HTR-8/SVneo (cell line): ENCODE data around the gene PAIP2.

Source experiments
- DNase-seq: peaks from one replicate; pipeline ENCODE4 v3.0.0; 2011; ENCODE audit warnings: low spot score, mixed read lengths; ENCODE audit not compliant: insufficient read length
- FAIRE-seq: peaks from 2 replicates; lab custom pipeline; 2011; peaks lifted over from hg19 to GRCh38; lab: Jason Lieb, UNC

The PAIP2 gene

GRCh38 chr5:139390639-139391569 is 49.2 kb downstream of the PAIP2 start:
- DNase-seq: no peak
- FAIRE-seq: no peak

DNA sequence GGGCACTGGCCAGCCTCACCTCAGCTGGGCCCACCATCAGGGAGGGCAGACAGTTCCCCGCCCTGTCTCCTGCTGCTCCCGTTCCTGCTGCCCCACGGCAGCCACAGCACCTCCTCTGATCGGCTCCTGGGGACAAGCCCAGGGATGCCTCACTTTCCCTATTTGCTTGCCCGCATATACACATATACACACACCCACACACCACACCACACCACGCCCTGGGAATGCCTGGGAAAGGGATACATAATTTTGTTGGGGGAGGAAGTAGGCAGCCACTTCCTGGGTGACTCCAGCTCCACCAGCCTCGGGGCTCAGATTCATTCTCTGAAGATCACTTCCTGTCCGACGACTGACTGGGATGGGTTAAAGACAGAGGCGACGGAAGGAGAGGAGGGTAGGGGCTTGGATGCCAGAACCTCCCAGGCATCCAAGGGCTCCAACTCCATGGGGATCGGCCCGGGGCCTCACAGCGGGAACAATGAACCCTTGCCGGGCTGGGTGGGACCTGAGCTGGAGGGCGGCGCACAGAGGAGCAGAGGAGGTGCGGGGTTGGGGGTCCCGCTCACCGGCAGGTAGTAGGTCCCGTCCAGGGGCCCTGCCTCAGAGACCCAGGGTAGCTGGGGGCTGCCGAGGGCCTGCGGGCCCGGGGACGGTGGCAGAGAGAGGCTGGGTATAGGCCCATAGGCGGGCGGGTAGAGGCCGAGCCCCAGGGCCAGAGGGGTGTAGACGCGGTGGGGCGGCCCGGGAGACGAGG is 50.1 kb downstream of the PAIP2 start:
- no peak for FAIRE-seq
- DNase-seq: peak; percentile 80

- no peak for FAIRE-seq
Observed at GRCh38 chr5:139392324-139392677, 50.6 kb downstream of the PAIP2 start.

GRCh38 chr5:139392678-139393496 is 51.2 kb downstream of the PAIP2 start:
- DNase-seq (peak; percentile 80), FAIRE-seq (no peak)

More at GRCh38 chr5:139392324-139392677, 50.6 kb downstream of the PAIP2 start:
- DNase-seq: no peak

- FAIRE-seq (no peak), DNase-seq (no peak)
Observed at GRCh38 chr5:139393497-139394122, 52.0 kb downstream of the PAIP2 start.

GRCh38 chr5:139394123-139394653 is 52.5 kb downstream of the PAIP2 start:
- FAIRE-seq (no peak), DNase-seq (no peak)

- FAIRE-seq (no peak), DNase-seq (no peak)
Observed at GRCh38 chr5:139394654-139395566, 53.3 kb downstream of the PAIP2 start, which contains the start of gene PROB1. Gene PROB1, minus strand, starts transcription at chr5:139395104. Its CDS starts 23 bp downstream, at chr5:139395081.

GRCh38 chr5:139395844-139396640 is 54.4 kb downstream of the PAIP2 start:
- FAIRE-seq (no peak), DNase-seq (no peak)

- FAIRE-seq (no peak), DNase-seq (no peak)
Observed at GRCh38 chr5:139396691-139397090, 55.0 kb downstream of the PAIP2 start.

- DNase-seq (no peak), FAIRE-seq (no peak)
Observed at GRCh38 chr5:139397921-139398320, 56.3 kb downstream of the PAIP2 start.

- no peak for DNase-seq
- FAIRE-seq: no peak
Observed at GRCh38 chr5:139399501-139400121, 58.0 kb downstream of the PAIP2 start.

- no peak for DNase-seq
- FAIRE-seq: no peak
Observed at GRCh38 chr5:139401546-139401945, 59.9 kb downstream of the PAIP2 start.

DNA sequence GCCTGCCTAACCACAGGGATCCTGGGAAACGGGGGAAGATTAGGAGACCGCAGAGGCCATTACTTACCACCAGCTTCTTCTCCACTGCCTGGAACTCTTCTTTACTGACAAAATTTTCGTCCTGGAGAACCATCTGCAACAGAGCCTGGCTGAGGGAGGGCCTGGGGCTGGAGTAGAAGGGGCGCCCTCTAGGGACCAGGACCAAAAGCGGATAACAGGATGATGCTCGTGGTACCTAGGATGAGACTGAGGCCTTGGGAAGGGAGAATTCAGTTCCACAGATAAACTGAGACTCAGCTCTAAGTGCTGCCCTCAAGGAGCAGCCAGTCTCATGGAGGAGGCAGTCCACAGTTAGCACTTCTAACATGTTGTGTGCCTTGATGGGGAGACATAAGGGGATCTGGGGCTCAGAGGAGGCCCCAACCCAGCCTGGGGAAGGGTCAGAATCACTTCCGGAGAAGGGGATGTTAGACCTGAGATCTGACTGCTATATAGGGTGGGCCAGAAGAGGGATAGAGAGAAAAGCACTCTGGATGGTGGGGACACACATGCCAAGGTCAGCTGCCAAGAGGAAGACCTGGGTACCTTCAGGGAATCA is 61.0 kb downstream of the PAIP2 start:
- no peak for DNase-seq
- no peak for FAIRE-seq

DNA sequence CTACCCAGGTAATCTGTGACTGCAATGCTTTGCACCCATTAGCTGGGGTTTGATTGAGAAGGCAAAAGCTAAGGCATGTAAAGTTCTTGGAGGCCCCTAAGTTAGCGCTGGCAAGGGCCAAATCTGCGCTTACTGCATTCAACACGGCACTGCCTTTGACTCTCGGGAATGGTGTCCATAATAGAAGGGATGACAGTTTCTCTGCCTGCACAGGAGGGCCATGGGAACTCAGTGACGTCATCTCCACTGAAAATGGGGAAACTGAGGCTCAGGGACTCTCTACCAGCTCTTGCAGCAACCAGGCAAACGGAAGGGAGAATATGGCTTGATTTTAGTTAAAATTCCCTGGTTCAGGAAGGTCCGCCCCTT is 61.7 kb downstream of the PAIP2 start:
- DNase-seq (no peak), FAIRE-seq (no peak)

DNA sequence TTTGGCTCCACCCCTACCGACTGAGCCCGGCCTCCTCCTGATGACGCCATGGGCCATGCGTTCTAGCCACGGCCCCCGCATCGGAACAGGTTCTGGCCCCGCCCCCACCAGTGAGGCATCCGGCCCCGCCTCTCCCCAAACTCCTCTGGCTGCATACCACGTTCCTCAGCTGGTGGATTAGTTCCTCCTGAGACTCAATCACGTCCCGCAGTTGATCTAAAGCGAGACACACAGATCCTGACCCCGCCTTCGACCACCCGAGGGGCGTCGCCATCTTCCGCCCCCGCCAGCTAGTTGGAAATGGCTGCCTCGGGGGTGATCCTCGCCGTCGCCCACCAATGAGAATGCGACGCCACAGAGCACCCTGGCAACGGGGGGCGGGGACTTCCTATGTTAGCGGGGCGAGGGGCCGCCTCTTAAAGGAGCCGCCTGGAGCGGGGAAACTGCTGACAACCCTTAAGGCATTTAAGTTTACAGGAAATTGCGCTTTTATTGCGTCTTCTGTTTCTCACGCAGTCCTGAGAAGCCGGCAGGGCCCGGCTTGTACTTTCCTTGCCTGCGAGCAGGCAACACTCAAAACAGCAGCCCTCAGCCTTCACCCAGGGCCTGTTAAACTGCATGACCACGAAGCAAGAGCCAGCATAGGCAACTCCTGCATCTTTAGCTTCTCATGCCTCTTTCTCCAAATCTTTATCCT is 62.3 kb downstream of the PAIP2 start, which contains the start of gene SPATA24:
SPATA24 (minus strand) TSS at position 303 of the 697 bp plus-strand sequence; CDS start at position 274, 29 bp downstream.
- DNase-seq (peak; percentile 98), FAIRE-seq (peak; percentile 83)

GRCh38 chr5:139404484-139404840 is 62.8 kb downstream of the PAIP2 start:
- FAIRE-seq (no peak), DNase-seq (no peak)
